ENCODE data around the gene HSD17B1. TPM values are rescaled to one million over a fixed set of nuclear protein-coding genes. Genes with fewer than 3 reads are reported as not detected.

Gene HSD17B1
- total and polyA plus RNA-seq, 2 of the 13 experiments (the other 11 are each of a cell fraction or from before 2014, with no cell fraction given): 0.54 to 0.93 TPM

DNA sequence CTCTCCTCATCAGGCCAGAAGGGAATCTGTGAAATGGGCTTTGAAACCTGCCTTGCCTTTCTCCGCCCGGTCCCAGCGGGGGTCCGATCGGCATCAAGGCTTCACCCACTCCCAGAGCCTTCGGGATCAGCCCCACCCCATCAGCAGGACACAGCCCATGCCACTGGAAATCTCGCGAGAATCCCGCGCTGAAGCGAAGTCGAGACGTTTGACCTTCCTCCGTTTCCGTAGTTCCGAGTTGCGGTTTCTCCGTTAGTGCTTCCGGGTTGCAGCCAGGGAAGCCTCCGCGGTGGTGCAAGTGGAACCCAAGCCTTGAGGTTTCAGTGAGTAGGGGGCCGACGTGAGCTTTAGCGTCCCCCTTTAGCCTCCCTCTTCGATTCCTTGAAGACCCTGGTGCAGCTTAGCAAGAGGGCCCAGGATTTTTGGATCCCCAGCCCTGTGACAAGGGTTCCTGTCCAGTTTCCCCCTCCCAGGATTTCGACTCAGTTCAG, 9.2 kb downstream of the HSD17B1 start, which contains the start of gene COASY (continued):
- TF ChIP-seq ZNF878 (CRISPR knock-in tag; IDR thresholded peaks at IDR 0.05): no peak
- peak; percentile 94; the same call in 1 of the 2 replicates for TF ChIP-seq FUBP1 (CRISPR knock-in tag; IDR thresholded peaks at IDR 0.05; ENCODE audit: borderline replicate concordance)
- no peak for TF ChIP-seq U2AF2 (IDR thresholded peaks at IDR 0.05; ENCODE audit: low read depth, low read length)
- peak; percentile 35 for TF ChIP-seq XRCC5 (optimal IDR thresholded peaks at IDR 0.05; ENCODE audit: low read length)
- no peak; the same call in 1 of the 2 replicates for TF ChIP-seq ZNF709 (CRISPR knock-in tag; IDR thresholded peaks at IDR 0.05)
- no peak for TF ChIP-seq IKZF1 (IDR thresholded peaks at IDR 0.05)
- peak; percentile 94; the same call in 1 of the 2 replicates for TF ChIP-seq ZNF777 (CRISPR knock-in tag; IDR thresholded peaks at IDR 0.05)
- TF ChIP-seq RFX5 (IDR thresholded peaks at IDR 0.05; ENCODE audit: low read depth, low read length): no peak
- no peak for TF ChIP-seq ZNF644 (CRISPR knock-in tag; IDR thresholded peaks at IDR 0.05; ENCODE audit: low read depth)
- no peak for TF ChIP-seq ZNF562 (CRISPR knock-in tag; IDR thresholded peaks at IDR 0.05; ENCODE audit: borderline replicate concordance)
- TF ChIP-seq ZBTB20 (CRISPR knock-in tag; IDR thresholded peaks at IDR 0.05; ENCODE audit: borderline replicate concordance, low read depth): no peak
- peak; percentile 89 for TF ChIP-seq REPIN1 (CRISPR knock-in tag; IDR thresholded peaks at IDR 0.05; ENCODE audit: borderline replicate concordance, low read depth)
- peak; percentile 91 for TF ChIP-seq NAIF1 (CRISPR knock-in tag; IDR thresholded peaks at IDR 0.05; ENCODE audit: borderline replicate concordance)
- TF ChIP-seq ZFP1 (CRISPR knock-in tag; IDR thresholded peaks at IDR 0.05): no peak
- TF ChIP-seq ZNF430 (CRISPR knock-in tag; IDR thresholded peaks at IDR 0.05): peak; percentile 89
- TF ChIP-seq HDAC2 (CRISPR knock-in tag; IDR thresholded peaks at IDR 0.05): peak; percentile 86
- no peak for TF ChIP-seq NFRKB (IDR thresholded peaks at IDR 0.05)
- TF ChIP-seq HHEX (CRISPR knock-in tag; IDR thresholded peaks at IDR 0.05): no peak; the same call in 1 of the 2 replicates
- no peak; the same call in none of the 2 replicates for TF ChIP-seq TP53 (CRISPR knock-in tag; conservative IDR thresholded peaks at IDR 0.05)
- TF ChIP-seq MAFG (CRISPR knock-in tag; IDR thresholded peaks at IDR 0.05): no peak
- no peak; the same call in 1 of the 2 replicates for TF ChIP-seq MTF1 (CRISPR knock-in tag; IDR thresholded peaks at IDR 0.05)
- TF ChIP-seq RFX1 (IDR thresholded peaks at IDR 0.05): no peak
- peak; percentile 100 for TF ChIP-seq CBFB (CRISPR knock-in tag; IDR thresholded peaks at IDR 0.05)
- no peak for TF ChIP-seq ZNF75D (CRISPR knock-in tag; IDR thresholded peaks at IDR 0.05; ENCODE audit: borderline replicate concordance)
- TF ChIP-seq ZXDC (CRISPR knock-in tag; IDR thresholded peaks at IDR 0.05): no peak; the same call in 1 of the 2 replicates
- peak; percentile 94; the same call in 1 of the 2 replicates for TF ChIP-seq ZSCAN5A (CRISPR knock-in tag; IDR thresholded peaks at IDR 0.05; ENCODE audit: borderline replicate concordance)
- TF ChIP-seq HOXD1 (CRISPR knock-in tag; IDR thresholded peaks at IDR 0.05): peak; percentile 90
- TF ChIP-seq CC2D1A (CRISPR knock-in tag; IDR thresholded peaks at IDR 0.05): no peak
